ENCODE measurements around the gene DCAF4.

The DCAF4 gene, protein sequence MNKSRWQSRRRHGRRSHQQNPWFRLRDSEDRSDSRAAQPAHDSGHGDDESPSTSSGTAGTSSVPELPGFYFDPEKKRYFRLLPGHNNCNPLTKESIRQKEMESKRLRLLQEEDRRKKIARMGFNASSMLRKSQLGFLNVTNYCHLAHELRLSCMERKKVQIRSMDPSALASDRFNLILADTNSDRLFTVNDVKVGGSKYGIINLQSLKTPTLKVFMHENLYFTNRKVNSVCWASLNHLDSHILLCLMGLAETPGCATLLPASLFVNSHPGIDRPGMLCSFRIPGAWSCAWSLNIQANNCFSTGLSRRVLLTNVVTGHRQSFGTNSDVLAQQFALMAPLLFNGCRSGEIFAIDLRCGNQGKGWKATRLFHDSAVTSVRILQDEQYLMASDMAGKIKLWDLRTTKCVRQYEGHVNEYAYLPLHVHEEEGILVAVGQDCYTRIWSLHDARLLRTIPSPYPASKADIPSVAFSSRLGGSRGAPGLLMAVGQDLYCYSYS

DNA sequence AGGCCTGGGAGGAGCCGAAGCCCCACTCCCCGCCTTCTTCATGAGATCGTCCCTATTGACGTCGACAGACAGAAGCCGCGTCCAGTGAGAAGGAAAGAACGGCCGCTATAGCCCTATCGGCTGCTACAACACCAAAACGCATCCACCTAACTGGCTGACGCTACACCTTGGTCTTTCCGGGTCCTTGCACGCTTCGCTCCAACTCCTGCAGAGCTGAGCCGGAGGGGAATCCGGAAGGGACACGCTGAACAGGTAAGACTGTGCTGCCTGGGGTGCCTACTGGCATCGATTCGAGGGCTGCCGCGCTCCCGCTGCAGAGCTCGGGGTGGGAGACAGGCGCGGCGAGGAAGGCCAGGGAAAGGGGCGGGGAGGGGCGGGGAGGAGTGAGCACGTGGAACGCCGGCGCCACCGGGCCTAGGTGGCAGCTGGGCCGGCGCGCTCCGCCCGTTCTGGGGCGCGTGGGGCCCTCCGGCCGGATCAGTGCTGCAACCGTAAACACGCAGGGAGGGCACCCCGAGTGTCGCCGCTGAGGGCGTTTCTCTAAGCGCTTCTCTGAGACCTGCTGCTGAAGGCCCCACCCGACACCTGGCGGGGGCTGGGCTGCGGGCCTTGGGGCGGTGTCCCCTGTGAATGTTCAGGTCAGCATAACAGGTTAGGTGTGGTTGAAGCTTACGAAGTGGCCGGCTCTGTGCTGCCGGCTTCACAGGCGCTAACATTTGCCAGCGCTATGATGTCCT lies at the start of gene DCAF4:
DCAF4 (plus strand) TSS at position 173 of the 737 bp plus-strand sequence. CDS start 11,515 bp downstream, outside the sequence.
- peak; percentile 84 to 94 (median 91) for DNase-seq (ENCODE audit: low read depth in 3 of 3)

DNA sequence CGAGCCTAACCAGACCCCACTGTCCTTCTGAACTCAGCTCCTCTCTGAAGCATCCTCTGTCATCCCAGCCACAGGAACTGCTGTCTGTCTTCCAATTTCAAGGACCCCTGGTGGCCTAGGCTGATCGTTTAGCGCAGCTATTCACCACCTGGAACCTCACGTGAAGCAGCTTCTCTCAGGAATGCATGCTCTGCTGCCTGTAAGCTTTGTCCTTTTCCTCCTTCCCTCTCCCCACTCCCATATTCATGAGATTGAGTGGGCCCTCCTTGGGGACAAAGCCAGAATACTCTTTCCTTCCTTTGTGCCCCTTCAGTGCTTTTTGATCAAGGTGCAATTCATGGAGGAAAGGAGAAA lies 49.6 kb upstream of the DCAF4 start:
- no peak for DNase-seq (ENCODE audit: low read depth in 3 of 3)

DNA sequence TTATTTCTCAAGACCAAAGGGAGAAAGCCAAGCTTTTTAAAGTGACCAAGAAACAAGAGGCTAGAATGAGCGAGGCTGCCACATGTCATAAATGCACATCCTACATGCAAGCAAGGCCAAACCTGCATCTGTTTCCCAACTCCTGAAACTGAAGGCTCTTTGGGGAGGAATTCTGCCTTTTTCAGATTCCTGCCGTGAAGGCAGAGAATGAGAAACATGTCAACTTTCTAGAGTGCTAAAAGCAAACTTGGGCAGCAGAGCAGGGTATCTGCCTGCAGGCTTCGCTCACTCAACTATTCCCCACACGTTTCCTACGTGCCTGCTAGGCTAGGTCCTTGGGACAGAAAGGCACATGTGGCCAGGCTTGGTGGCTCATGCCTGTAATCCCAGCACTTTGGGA lies 47.5 kb upstream of the DCAF4 start:
- DNase-seq (ENCODE audit: low read depth in 3 of 3), result no peak

DNA sequence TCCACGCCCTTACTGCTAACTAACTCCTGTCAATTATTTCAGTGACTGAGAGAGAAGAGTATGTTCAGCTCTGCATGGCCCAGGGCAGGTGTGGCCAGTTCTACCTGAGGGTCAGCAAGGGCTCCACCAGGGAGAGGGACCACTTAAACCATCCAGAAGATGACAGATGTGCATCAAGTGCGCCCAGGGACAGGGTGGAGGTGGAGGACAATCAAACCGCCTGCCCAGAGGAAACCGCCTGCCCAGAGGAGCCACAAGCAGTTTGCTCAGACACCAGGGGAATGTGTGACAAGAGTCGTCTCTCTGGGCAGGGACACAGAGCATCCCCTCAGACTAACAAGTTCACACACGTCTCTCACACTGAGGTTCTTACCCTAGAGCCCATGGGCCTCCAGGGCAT lies 46.8 kb upstream of the DCAF4 start:
- DNase-seq (ENCODE audit: low read depth in 3 of 3), result no peak

DNA sequence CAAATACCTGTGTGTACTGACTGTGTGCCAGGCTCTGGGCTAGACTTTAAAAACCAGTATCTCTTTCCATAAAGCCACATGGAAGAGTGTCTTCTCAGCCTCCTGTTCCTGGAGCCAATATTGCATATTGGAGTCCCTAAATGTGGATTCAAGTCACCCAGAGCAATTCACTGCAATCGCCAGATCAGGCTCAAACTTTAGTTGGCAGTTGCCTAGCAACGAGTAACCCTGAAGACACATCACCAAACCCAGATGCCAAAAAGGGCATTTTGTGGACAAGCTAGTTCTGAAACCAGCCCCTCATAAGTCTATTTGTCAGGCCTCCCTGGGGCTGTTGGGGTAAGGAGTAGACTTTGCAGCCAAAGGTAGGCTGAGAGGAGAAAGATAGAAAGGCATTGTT lies 46.1 kb upstream of the DCAF4 start:
- no peak for DNase-seq (ENCODE audit: low read depth in 3 of 3)

DNA sequence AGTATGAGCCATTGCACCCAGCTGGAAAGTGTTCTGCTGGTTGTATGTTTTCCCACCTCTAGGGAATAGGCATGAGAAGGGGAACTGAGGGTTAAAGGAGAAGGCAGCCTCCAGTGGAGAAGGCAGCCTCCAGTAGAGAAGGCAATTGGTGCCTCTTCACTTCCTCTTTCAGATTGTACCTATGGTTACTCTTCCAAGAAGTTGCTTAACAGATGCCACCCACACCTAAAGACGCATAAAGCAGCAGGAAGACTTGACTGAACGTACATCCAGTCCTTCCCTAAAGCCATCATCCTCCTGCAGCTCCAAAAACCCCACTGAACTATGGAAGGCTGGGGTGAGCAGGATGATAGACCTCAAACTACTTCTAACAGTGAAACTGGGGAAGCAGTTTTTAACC lies 45.4 kb upstream of the DCAF4 start:
- no peak for DNase-seq (ENCODE audit: low read depth in 3 of 3)

DNA sequence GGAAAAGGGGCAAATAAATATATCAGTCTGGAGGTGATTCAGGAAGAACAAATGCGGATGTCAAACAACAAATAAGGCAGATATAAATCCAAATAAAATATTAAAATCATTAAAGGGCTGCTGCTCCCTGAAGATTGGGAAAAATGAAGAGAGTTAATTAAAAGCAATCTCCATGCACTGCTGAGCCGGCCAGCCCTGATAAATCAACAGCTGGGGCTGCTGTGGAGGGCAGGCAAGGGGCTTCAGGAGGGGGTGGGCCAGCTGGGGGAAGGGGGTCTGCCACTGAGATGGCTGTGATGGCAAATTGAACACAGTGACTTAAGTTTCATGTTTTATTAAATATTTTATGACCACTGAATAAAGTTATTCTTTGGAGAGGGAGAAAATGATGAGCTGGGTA lies 44.7 kb upstream of the DCAF4 start:
- no peak for DNase-seq (ENCODE audit: low read depth in 3 of 3)

DNA sequence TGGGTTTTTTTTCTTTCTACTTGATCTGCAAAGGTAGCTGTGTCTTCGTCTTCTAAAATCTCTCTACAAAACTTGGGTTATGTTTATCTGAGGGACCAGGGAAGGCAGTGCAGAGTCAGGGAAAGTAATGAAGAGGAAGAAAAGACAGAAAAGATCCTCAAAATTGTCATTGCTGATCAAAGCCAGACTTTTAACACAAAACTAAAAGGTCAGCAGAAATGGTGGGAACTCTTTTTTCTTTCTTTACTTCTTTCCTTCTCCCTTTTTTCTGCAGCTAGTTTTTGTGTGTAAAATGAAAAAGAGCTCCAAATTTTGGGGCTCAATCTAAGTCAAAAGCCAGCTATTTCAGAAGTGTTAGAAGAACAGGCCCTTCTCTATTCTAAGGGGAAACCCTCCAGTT lies 44.2 kb upstream of the DCAF4 start:
- no peak for DNase-seq (ENCODE audit: low read depth in 3 of 3)

DNA sequence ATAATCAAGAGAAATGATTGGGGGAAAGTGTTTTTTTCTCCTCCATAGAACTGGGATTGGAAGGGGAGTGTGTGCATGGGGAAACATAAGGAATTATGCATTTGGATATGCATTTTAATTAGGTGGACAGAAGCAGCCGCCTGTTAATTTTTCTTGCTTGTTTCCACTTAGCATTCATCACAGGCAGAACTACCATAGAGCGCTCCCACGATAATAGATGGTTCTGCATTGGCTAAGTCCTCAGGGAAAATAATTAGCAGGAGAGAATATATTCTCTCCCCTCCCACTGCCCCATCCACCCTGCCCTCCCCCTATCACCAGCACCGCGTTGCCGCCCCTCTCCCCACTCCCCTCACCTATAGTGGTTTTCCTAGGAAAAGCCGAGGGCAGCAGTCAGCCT lies 43.8 kb upstream of the DCAF4 start:
- no peak for DNase-seq (ENCODE audit: low read depth in 3 of 3)

DNA sequence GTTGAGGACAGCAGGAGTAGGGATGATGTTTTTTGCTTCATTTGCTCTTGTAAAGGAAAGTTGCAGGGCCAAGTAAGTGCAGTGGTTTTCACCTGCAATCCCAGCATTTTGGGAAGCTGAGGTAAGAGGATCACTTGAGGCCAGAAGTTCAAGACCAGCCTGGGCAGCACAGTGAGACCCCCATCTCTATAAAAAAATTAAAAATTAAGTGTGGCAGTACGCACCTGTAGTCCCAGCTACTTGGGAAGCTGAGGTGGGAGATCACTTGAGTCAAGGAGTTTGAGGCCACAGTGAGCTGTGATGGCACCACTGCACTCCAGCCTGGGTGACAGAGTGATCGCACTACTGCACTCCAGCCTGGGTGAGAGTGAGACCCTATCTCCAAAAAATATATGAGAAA lies 43.2 kb upstream of the DCAF4 start:
- no peak for DNase-seq (ENCODE audit: low read depth in 3 of 3)

DNA sequence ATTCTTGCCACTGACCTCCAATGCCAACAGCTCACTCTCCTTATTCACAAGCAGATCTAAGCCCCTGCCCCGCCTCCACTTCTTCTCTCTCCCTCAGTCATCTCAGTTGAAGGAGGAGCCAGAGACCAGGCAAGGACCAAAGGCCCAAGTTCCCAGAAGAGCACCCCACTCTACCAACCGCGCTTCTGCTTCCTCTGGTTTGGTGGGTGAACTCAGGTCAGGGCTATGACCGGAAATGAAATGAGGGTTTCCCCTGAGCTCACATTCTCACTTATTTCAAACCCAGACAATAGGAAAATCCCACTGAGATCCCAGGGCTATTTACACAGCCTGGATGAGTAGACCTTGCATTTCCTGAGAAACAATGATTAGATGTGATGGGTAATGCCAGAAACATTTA lies 42.3 kb upstream of the DCAF4 start:
- DNase-seq (ENCODE audit: low read depth in 3 of 3), result no peak

DNA sequence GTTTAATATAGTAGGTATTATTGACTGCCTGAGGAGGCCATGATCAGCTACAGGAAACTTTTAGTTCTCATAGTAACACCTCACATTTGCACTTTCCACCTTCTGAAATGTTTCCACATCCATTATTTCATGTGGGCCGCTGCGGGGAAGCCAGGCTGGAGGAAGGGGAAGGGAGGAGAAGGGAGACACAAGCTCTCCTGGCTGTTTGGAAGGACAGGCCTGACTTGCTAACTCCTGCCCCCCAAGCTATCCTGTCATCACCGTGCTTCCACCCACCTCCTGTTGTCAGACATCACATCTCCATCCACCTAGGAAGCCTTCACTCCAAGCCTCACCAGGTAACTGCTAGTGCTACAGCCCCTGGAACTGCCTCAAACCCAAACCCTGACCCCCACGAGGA lies 41.9 kb upstream of the DCAF4 start:
- no peak for DNase-seq (ENCODE audit: low read depth in 3 of 3)

DNA sequence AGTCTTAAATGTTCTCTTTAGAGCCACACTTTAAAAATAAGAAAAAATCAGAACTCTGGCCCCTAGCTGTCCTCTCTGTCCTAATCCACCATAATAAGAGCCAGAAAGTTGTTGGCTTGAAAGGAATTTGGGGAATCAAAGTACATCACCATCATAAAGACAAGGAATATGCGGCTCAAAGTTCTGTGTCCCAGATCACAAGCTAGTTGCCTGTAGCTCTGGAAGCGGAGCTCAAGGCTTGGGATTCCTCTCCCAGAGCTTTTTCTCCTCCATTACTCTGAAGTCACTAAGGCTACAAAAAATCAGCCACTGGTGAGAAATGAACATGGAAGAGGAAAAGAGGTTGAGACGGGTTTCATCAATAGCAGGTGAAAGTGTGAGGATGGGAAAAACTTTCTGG lies 38.8 kb upstream of the DCAF4 start:
- DNase-seq (ENCODE audit: low read depth in 3 of 3), result no peak

DNA sequence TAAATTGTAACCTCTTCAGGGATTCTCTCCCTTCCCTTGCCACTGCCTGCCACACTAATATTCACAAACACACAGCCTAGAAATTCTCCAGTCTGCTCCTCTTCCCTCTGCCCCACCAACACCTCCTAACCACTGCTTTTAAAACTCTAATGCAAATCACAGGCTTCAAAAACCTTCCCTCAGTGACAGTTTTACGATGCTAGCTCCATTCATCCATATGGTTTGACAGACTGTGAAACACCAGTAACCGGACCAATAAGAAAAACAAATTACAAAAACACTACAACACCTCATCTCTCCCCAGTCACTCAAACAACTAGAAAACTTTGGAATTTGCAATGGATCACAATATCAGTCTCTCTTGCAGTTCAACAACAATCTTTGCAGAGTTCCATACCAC lies 38.1 kb upstream of the DCAF4 start:
- DNase-seq (ENCODE audit: low read depth in 3 of 3), result no peak

DNA sequence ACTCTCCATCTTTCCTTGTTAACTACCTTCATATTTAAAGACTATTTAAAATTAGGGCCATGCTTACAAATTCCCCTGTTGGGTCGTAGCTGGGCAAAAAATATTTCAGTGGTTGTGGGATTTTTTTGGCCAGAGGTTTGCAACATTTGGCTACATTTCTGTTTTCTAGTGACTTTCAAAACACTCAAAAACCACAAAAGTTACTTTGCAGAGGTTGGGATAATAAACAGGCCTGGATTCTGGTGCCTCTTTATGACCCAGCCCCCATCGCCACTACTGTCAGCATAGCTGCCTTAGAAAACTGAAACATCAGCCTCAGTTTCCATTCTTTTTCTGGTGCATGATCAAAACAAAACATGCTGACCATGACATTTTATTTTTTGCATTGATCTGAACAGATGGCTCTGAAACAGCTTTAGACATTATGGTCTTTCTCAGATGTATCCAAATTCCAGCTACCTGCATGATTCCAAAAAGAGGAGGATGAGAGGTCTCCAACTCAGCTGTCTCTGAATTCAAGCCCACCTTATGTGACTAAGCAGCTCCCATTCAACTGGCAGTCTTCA lies 37.5 kb upstream of the DCAF4 start:
- DNase-seq (ENCODE audit: low read depth in 3 of 3), result no peak

DNA sequence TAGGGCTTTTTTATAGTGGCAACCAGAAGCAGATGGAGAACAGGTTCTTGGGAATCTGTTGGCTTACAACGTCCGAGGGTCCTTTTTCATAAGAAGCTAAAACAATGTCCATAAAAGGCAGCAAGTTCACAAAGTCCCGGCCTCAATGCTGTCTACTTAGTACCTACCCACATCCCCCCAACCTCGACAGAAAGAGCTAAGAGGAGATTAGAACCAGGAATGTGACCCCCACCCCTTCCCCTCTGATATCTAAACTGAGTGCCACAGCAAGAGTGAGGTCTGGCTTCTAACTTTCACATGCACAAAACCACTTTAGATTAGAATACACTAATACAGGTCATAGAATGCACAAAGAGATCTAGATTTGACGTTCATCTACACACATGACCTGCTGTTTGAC lies 36.9 kb upstream of the DCAF4 start:
- no peak for DNase-seq (ENCODE audit: low read depth in 3 of 3)

DNA sequence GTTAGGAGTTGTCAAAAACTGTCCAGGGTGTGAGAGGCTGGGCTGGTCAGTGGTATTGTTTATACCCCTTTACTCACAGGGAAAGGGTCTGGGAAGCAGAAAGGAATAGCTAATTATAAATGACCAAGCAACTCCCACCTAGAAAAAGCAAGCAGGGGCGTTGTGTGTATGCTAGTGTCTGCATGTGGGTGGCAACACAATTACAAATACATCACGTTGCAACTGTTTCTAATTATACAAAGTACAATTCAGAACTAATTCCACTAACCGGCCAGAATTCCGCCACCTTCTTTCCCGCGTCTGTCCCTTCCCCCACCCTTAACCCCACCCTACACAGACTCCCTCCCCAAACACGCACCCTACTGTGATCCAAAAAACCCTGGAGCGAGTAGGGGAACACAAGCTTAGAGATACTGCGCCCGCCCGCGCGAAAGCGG lies 34.6 kb upstream of the DCAF4 start:
- no peak for DNase-seq (ENCODE audit: low read depth in 3 of 3)

DNA sequence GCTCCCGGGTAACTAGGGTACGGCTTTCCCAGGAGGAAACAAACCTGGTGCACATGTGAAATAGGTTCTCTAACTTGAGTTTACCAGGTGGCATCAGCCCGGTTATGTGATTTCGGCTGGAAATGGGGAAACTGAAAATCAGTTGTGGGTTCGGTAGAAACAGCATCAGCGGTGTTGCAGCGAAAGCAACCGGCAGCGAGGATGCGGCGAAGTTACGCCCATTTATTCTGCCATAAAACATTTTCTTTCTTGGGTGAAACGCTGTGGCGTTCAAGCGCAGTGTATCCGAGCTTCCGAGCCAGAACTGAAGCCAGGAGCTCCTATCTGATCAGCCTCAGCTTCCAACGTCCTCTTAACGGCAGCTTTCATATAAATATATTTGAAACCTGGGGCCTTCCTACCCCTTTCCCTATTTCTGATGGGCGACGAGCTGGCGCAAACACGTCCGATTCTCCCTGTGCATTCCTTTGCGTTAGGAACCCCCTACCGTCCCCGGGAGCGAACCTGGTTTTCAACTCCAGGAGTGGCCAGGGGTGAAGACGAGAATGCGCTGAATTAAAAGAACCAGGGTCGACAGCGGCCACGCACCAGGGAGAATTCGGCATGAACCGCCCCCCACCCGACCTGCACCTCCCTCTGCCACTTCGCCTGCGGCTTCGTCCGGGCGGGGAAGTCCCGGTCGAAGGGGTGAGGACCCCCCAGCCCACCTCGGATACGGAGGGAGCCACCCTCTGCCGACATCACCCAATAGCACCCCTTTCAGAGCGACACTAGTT lies 34.0 kb upstream of the DCAF4 start:
- peak in 1 of 3 experiments; percentile 16 for DNase-seq (ENCODE audit: low read depth in 3 of 3)

DNA sequence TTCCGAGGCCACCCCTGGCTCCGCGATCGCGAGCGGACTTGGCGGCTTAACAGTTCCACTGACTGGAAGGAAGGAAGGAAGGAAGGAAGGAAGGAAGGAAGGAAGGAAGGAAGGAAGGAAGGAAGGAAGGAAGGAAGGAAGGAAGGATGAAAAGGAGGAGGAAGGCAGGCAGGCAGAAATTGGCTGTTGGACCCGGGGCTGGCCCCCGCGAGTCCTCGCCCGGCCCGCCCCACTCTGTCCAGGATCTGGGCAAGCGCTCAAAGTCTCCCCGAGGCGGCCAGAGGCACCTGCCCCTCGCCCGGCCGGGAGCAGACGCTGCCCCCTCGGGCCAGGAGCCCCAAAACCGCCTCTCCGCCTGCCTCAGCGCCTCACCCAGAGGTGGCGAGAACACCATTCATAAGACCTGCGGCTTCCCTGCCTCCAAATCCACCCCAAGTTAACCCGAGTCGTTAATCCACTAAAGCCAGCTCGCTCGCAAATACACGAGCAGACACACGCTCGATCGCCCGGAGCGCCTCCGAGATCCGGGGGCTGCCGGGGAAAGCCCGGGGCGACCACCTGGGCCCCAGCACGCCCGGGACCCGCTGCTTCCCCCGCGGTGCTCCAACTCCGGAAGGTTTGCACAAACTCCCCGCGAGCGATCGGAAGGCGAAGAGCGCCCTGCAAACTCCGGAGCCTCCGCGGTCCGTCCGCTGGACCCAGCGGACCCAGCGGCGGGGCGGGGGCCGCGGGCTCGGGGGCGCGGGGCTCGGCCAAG lies 33.2 kb upstream of the DCAF4 start:
- peak in 1 of 3 experiments; percentile 8 for DNase-seq (ENCODE audit: low read depth in 3 of 3)

DNA sequence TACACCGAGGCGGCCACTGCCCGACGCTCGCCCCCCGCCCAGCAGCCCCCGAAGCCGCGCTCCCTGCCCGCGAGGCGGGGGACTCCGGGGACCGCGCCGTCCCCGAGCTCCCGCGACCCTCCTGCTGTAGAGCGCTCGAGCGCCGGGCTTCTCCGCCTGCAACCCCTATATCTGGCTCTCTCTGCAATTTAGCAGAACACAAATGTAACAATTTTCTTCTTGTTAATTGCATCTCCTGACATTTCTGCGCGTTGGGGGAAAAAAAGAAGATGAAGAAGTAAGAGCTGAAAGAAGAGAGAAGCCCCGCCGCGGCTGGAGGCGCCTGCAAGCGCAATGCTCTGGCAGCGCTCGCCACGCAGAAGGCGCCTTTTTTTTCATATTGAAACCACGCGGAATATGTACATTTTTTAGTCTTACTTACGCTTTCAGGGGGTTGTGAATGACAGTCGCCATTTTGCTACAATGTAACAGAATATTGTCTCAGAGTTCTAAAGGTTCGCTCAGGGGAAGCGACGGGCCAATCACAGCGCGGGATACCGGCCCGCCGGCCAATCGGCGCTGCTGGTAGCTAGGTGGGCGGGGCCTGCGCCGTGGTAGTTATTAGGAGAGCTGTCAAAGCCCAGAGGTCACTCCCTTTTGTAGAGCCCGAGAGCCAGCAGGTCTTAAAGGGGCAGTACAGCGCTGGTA lies 32.5 kb upstream of the DCAF4 start, which contains the start of gene DPF3:
DPF3 (minus strand) TSS at position 466 of the 687 bp plus-strand sequence; CDS start at position 453, 13 bp downstream.
- DNase-seq (ENCODE audit: low read depth in 3 of 3), result peak; percentile 84 to 92 (median 86)

DNA sequence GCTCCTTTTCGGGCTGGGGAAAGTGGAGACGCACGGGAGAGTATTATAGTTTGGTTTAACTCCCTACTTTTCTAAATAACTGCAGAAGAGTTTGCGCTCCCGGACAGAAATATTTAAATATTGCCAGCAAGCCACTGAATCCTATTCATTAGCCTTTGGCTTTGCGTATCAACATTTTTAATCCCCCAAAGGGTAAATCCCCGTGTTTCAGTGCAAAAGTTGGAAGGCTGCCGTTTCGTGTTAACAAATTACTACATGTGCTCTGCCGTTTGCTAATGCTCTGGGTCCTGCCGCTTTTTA lies 32.0 kb upstream of the DCAF4 start:
- no peak for DNase-seq (ENCODE audit: low read depth in 3 of 3)
